ENCODE results near the gene SLC35F4. TPM values are rescaled to one million over a fixed set of nuclear protein-coding genes. Genes with fewer than 3 reads are reported as not detected.

The SLC35F4 gene
- total RNA-seq, 1 donor from 2014 or later = not detected

GRCh38 chr14:57530571-57530970 lies 335.3 kb downstream of the SLC35F4 start:
- H3K4me3 Mint-ChIP-seq (ENCODE audit: unreplicated experiment) = no peak overlapping the region
- DNase-seq = no peak
- H3K4me1 Mint-ChIP-seq (ENCODE audit: low read depth, unreplicated experiment) = peaks cover 3% of the 10 kb centered on the region
- H3K36me3 Mint-ChIP-seq (ENCODE audit: unreplicated experiment) = peaks cover 4% of the 10 kb centered on the region
- H3K27me3 Mint-ChIP-seq (ENCODE audit: unreplicated experiment) = peaks cover 5% of the 10 kb centered on the region
- no peak overlapping the region for H3K27ac Mint-ChIP-seq (ENCODE audit: unreplicated experiment)
- H3K9me3 Mint-ChIP-seq (ENCODE audit: unreplicated experiment) = peaks cover 8% of the 10 kb centered on the region
- TF ChIP-seq CTCF (IDR thresholded peaks at IDR 0.05; ENCODE audit: partially characterized antibody, unreplicated experiment) = no peak

GRCh38 chr14:57526942-57527341 lies 338.9 kb downstream of the SLC35F4 start:
- H3K36me3 Mint-ChIP-seq (ENCODE audit: unreplicated experiment) = peaks cover 18% of the 10 kb centered on the region
- peaks cover 5% of the 10 kb centered on the region for H3K27me3 Mint-ChIP-seq (ENCODE audit: unreplicated experiment)
- no peak overlapping the region for H3K4me3 Mint-ChIP-seq (ENCODE audit: unreplicated experiment)
- peaks cover 3% of the 10 kb centered on the region for H3K4me1 Mint-ChIP-seq (ENCODE audit: low read depth, unreplicated experiment)
- no peak for DNase-seq
- no peak overlapping the region for H3K27ac Mint-ChIP-seq (ENCODE audit: unreplicated experiment)
- TF ChIP-seq CTCF (IDR thresholded peaks at IDR 0.05; ENCODE audit: partially characterized antibody, unreplicated experiment) = no peak
- H3K9me3 Mint-ChIP-seq (ENCODE audit: unreplicated experiment) = peaks cover 13% of the 10 kb centered on the region

- no peak overlapping the region for H3K4me3 Mint-ChIP-seq (ENCODE audit: unreplicated experiment)
- DNase-seq = no peak
- H3K27me3 Mint-ChIP-seq (ENCODE audit: unreplicated experiment) = no peaks in the 10 kb centered on the region
- no peak overlapping the region for H3K27ac Mint-ChIP-seq (ENCODE audit: unreplicated experiment)
- H3K9me3 Mint-ChIP-seq (ENCODE audit: unreplicated experiment) = peaks cover 15% of the 10 kb centered on the region
- H3K36me3 Mint-ChIP-seq (ENCODE audit: unreplicated experiment) = peaks cover 34% of the 10 kb centered on the region
- no peaks in the 10 kb centered on the region for H3K4me1 Mint-ChIP-seq (ENCODE audit: low read depth, unreplicated experiment)
- TF ChIP-seq CTCF (IDR thresholded peaks at IDR 0.05; ENCODE audit: partially characterized antibody, unreplicated experiment) = no peak
Measured at GRCh38 chr14:57519043-57519442, 346.8 kb downstream of the SLC35F4 start.
